MM.1S (cell line): ENCODE results near the gene APC2.

Experiments
- CTCF ChIP-seq: fragments of 300-600 bp; sonication (generic); IDR thresholded peaks from 2 replicates; pipeline ENCODE4 v1.5.1; 2016; ENCODE audit warnings: antibody characterized with exemption, low read length, mixed read lengths
- EZH2 ChIP-seq: fragments of 300-600 bp; sonication (generic); optimal IDR thresholded peaks from 2 replicates; pipeline ENCODE3; 2017; ENCODE audit warnings: low read depth, mild to moderate bottlenecking, antibody characterized with exemption, low read length, mixed read lengths

GRCh38 chr19:1496714-1497577 lies 47.0 kb downstream of the APC2 start:
- TF ChIP-seq CTCF, result no peak
- TF ChIP-seq EZH2, result no peak
